ENCODE measurements around the gene DNASE1.

The DNASE1 gene

DNA sequence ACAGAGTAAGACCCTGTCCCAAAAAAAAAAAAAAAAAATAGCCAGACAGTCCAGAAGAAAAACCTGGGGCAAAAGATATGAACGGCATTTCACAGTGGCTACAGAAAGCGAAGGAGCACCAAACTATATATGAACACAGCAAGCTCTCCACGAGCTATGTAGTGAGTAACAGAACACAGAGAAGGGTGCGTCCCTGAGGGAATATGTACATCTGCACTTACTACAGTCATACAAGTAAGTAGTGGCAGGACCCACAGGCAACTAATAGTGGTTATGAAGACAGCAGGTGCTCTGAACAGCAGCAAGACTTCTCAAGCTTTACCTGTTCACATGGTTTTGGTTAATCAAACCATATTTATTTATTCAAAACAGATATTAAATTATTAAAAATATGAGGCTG, 47.0 kb downstream of the DNASE1 start:
- DNase-seq = no peak

GRCh38 chr16:3702082-3702481, 47.6 kb downstream of the DNASE1 start:
- DNase-seq = no peak

- no peak for DNase-seq
Observed at GRCh38 chr16:3706253-3707012, 51.9 kb downstream of the DNASE1 start.

Data from CD4-positive, alpha-beta T cell treated with Interleukin-12 subunit alpha and Interleukin-12 subunit beta, for 1 hour (primary cell).